H1 (cell line): ENCODE data around the gene UBXN1. TPM values are rescaled to one million over a fixed set of nuclear protein-coding genes. Genes with fewer than 3 reads are reported as not detected.
A peak's percentile ranks its signal among the peaks of the same experiment; 100 is the strongest.

Source experiments
- ATF2 ChIP-seq: IDR thresholded peaks from 2 replicates; pipeline ENCODE4 v1.6.1; 2012; ENCODE audit warnings: low read length, inconsistent platforms
- BRCA1 ChIP-seq: IDR thresholded peaks from 2 replicates; pipeline ENCODE4 v1.6.1; 2012; ENCODE audit warnings: low read depth, low read length, improper control_type of control experiment
- CBX5 ChIP-seq: fragments of 300-800, 300-1000 bp; sonication (generic); IDR thresholded peaks from 2 replicates; pipeline ENCODE4 v1.7.1; 2016; ENCODE audit warnings: antibody characterized with exemption, low read length, low read depth
- CBX8 ChIP-seq: fragments of 300-800, 300-1000 bp; sonication (generic); IDR thresholded peaks from 2 replicates; pipeline ENCODE4 v1.7.1; 2016; ENCODE audit warnings: low read depth, low read length, borderline replicate concordance
- EZH2 ChIP-seq: fragments of 200-600 bp; sonication (generic); IDR thresholded peaks from 2 replicates; pipeline ENCODE4 v1.7.1; 2012; ENCODE audit warnings: low read depth, mild to moderate bottlenecking, moderate library complexity, low read length, inconsistent platforms; ENCODE audit not compliant: severe bottlenecking
- GABPA ChIP-seq: IDR thresholded peaks from 2 replicates; pipeline ENCODE4 v1.6.1; 2011; ENCODE audit warnings: mild to moderate bottlenecking, low read length, moderate library complexity, borderline replicate concordance; ENCODE audit not compliant: insufficient read depth
- GTF2F1 ChIP-seq: IDR thresholded peaks from 2 replicates; pipeline ENCODE4 v1.6.1; 2012; ENCODE audit warnings: low read depth, low read length, improper control_type of control experiment, borderline replicate concordance
- JUN ChIP-seq: IDR thresholded peaks from 2 replicates; pipeline ENCODE4 v1.6.1; 2011; ENCODE audit warnings: low read depth, mild to moderate bottlenecking, improper control_type of control experiment, low read length
- JUND ChIP-seq: IDR thresholded peaks from 2 replicates; pipeline ENCODE4 v1.6.1; 2011; ENCODE audit warnings: mild to moderate bottlenecking, improper control_type of control experiment, low read length
- KDM1A ChIP-seq: fragments of 200-600, 300-600 bp; sonication (generic); IDR thresholded peaks from 2 replicates; pipeline ENCODE4 v1.7.1; 2016; ENCODE audit warnings: mild to moderate bottlenecking, low read length, borderline replicate concordance
- NRF1 ChIP-seq: IDR thresholded peaks from 2 replicates; pipeline ENCODE4 v1.6.1; 2011; ENCODE audit warnings: mild to moderate bottlenecking, low read depth, low read length, improper control_type of control experiment
- POLR2AphosphoS5 ChIP-seq: IDR thresholded peaks from 2 replicates; pipeline ENCODE4 v1.6.1; 2011; ENCODE audit warnings: low read depth, low read length
- SAP30 ChIP-seq: fragments of 300-600 bp; sonication (generic); IDR thresholded peaks from 2 replicates; pipeline ENCODE4 v1.7.1; 2012; ENCODE audit warnings: low read length, moderate library complexity, mild to moderate bottlenecking, inconsistent platforms; ENCODE audit not compliant: insufficient read depth, insufficient replicate concordance
- SIN3A ChIP-seq, 2 experiments: IDR thresholded peaks in 1 of 2; conservative IDR thresholded peaks in 1 of 2; 2 replicates each; pipeline ENCODE4 v1.6.1; 2011 to 2012; ENCODE audit warnings: low read length in 2 of 2, improper control_type of control experiment in 1 of 2, low read depth in 1 of 2, mild to moderate bottlenecking in 1 of 2
- SP4 ChIP-seq: IDR thresholded peaks from 2 replicates; pipeline ENCODE4 v1.6.1; 2012; ENCODE audit warnings: low read length, inconsistent platforms
- SUZ12 ChIP-seq: fragments of 200-600 bp; sonication (generic); IDR thresholded peaks from 2 replicates; pipeline ENCODE4 v1.6.1; 2012; ENCODE audit warnings: mild to moderate bottlenecking, inconsistent platforms, low read length, moderate library complexity, mixed read lengths
- TAF7 ChIP-seq: optimal IDR thresholded peaks from 2 replicates; pipeline ENCODE3; 2011; ENCODE audit warnings: low read depth, mild to moderate bottlenecking, inconsistent platforms, low read length, moderate library complexity, borderline replicate concordance
- polyA plus RNA-seq, 7 experiments: library from polyadenylated mRNA; depleted of rRNA in 3 of 7; stranded (reverse) in 5 of 7; unstranded in 2 of 7; fragments of >200 nt in 5 of 7; fragments of 200-250 nt in 2 of 7; gene quantifications; 1 replicate in 5 of 7; 2 replicates in 1 of 7; 4 replicates in 1 of 7; pipeline versions ENCODE4 v1.2.1 to v1.2.3, GENCODE V29; 2011 to 2013; ENCODE audit warnings: missing spikeins in 2 of 7, mixed read lengths in 2 of 7
- total RNA-seq: library from RNA; stranded (reverse); fragmentation: NEBNext Ultra II Directional; extraction: Animal tissue kit (Norgen Biotek cat#: 25700); gene quantifications from 2 replicates; pipeline ENCODE4 v1.2.1, GENCODE V29; 2021
- TF ChIP-seq, protein P1 (sequence below): IDR thresholded peaks from 2 replicates; pipeline ENCODE4 v1.6.1; 2011; ENCODE audit warnings: low read depth, mild to moderate bottlenecking, low read length; ENCODE audit not compliant: insufficient read depth
- TF ChIP-seq, protein P2 (sequence below): IDR thresholded peaks from 2 replicates; pipeline ENCODE4 v1.6.1; 2011; ENCODE audit warnings: low read length, improper control_type of control experiment

UBXN1 gene
- total and polyA plus RNA-seq, 2 of the 8 experiments (the other 6 are each of a cell fraction or from before 2014, with no cell fraction given) = 78.6 to 114 TPM

GRCh38 chr11:62645946-62646824 lies 32.7 kb downstream of the UBXN1 start, which contains the start of gene GANAB (continued):
- TF ChIP-seq ATF2 (no peak), GTF2F1 (no peak), JUND (no peak), NRF1 (no peak), JUN (no peak), EZH2 (no peak), CBX5 (no peak), TAF7 (peak; percentile 83), BRCA1 (no peak), POLR2AphosphoS5 (peak; percentile 97), CBX8 (no peak), SP4 (no peak), SUZ12 (no peak), GABPA (0 out of 2 replicates have a peak, but pooled peaks have one; percentile 42), KDM1A (no peak), SIN3A (conservative IDR thresholded peaks at IDR 0.05 in 1 of 2, IDR thresholded peaks at IDR 0.05 in 1 of 2; ENCODE audit: low read depth in 1 of 2, low read length in 2 of 2) (peak in 1 of 2 experiments; percentile 53; a peak in 2 of 4 replicates), SAP30 (no peak)
- TF ChIP-seq, protein P1, sequence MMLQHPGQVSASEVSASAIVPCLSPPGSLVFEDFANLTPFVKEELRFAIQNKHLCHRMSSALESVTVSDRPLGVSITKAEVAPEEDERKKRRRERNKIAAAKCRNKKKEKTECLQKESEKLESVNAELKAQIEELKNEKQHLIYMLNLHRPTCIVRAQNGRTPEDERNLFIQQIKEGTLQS = no peak
- TF ChIP-seq, protein P2, sequence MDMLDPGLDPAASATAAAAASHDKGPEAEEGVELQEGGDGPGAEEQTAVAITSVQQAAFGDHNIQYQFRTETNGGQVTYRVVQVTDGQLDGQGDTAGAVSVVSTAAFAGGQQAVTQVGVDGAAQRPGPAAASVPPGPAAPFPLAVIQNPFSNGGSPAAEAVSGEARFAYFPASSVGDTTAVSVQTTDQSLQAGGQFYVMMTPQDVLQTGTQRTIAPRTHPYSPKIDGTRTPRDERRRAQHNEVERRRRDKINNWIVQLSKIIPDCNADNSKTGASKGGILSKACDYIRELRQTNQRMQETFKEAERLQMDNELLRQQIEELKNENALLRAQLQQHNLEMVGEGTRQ = no peak
